AML-193 (cell line): ENCODE data around the gene ATF2.

Experiments used
- DNase-seq, 2 experiments: peaks; one replicate each; lab custom pipeline; 2025; lab: John Stamatoyannopoulos, UW

Gene ATF2

GRCh38 chr2:175080479-175080878 lies 87.5 kb downstream of the ATF2 start:
- DNase-seq, result no peak

GRCh38 chr2:175076272-175076671 lies 91.7 kb downstream of the ATF2 start:
- no peak for DNase-seq

- DNase-seq, result no peak
These were observed 93.5 kb downstream of the ATF2 start for GRCh38 chr2:175074478-175074877.

GRCh38 chr2:175068534-175068933 lies 99.5 kb downstream of the ATF2 start:
- no peak for DNase-seq

- no peak for DNase-seq
These were observed 101.6 kb downstream of the ATF2 start for GRCh38 chr2:175066411-175066810.

- no peak for DNase-seq
These were observed 103.2 kb downstream of the ATF2 start for GRCh38 chr2:175064797-175065196.

GRCh38 chr2:175063741-175064140 lies 104.3 kb downstream of the ATF2 start:
- no peak for DNase-seq

- DNase-seq, result no peak
These were observed 105.0 kb downstream of the ATF2 start for GRCh38 chr2:175062787-175063585.

GRCh38 chr2:175057078-175057685 lies 110.8 kb downstream of the ATF2 start:
- no peak for DNase-seq

- DNase-seq, result no peak
These were observed 112.0 kb downstream of the ATF2 start for GRCh38 chr2:175055993-175056392.

- DNase-seq, result no peak
These were observed 113.7 kb downstream of the ATF2 start for GRCh38 chr2:175054340-175054739.

- DNase-seq, result no peak
These were observed 118.3 kb downstream of the ATF2 start for GRCh38 chr2:175049661-175050060.

GRCh38 chr2:175048275-175048674 lies 119.7 kb downstream of the ATF2 start:
- peak in 1 of 2 experiments; percentile 13 for DNase-seq

GRCh38 chr2:175039490-175039889 lies 128.5 kb downstream of the ATF2 start:
- no peak for DNase-seq

GRCh38 chr2:175039031-175039430 lies 129.0 kb downstream of the ATF2 start:
- no peak for DNase-seq

GRCh38 chr2:175037941-175038340 lies 130.1 kb downstream of the ATF2 start:
- no peak for DNase-seq

GRCh38 chr2:175036582-175037018 lies 131.4 kb downstream of the ATF2 start:
- peak; percentile 58 to 65 for DNase-seq

- no peak for DNase-seq
These were observed 132.2 kb downstream of the ATF2 start for GRCh38 chr2:175035806-175036205.

- no peak for DNase-seq
These were observed 133.3 kb downstream of the ATF2 start for GRCh38 chr2:175034716-175035115.

- DNase-seq, result peak; percentile 28 to 56
These were observed 137.4 kb downstream of the ATF2 start for GRCh38 chr2:175030380-175031271.

GRCh38 chr2:175027755-175028154 lies 140.2 kb downstream of the ATF2 start:
- no peak for DNase-seq

- no peak for DNase-seq
These were observed 141.6 kb downstream of the ATF2 start for GRCh38 chr2:175026385-175026784.

GRCh38 chr2:175025946-175026345 lies 142.1 kb downstream of the ATF2 start:
- no peak for DNase-seq
